Raji (cell line): ENCODE results near the gene HSP90AA1.

Source experiments
- POLR2A ChIP-seq: IDR thresholded peaks from 2 replicates; pipeline ENCODE4 v1.6.1; 2011; ENCODE audit warnings: low read depth, low read length, control low read depth; ENCODE audit not compliant: insufficient read depth

The HSP90AA1 gene

DNA sequence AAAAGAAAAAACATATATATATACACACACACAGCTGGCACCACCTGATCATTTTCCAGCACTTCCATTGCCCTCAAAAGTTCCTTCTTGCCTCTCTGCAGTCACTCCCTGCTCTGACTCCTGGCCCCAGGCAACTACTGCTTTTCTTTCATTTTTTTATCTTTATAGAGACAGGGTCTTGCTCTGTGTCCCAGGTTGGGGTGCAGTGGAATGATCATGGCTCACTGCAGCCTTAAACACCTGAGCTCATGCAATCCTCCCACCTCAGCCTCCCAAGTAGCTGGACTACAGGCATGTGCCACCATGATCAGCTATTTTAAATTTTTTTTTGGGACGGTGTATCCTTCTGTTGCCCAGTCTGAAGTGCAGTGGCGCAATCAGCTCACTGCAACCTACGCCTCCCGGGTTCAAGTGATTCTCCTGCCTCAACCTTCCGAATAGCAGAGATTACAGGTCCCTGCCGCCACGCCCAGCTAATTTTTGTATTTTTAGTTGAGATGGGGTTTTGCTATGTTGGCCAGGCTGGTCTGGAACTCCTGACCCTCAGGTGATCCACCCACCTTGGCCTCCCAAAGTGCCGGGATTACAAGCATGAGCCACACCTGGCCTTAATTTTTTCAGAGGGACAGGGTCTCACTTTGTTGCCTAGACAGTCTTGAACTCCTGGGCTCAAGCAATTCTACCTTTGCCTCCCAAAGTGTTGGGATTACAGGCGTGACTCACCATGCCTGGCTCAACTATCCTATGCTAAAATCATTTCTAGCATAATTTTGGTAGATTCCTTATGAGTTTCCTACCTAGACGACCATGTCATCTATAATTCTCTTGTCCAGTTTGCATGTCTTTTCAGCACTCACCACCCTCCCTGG lies 7.8 kb downstream of the HSP90AA1 start:
- TF ChIP-seq POLR2A = no peak

DNA sequence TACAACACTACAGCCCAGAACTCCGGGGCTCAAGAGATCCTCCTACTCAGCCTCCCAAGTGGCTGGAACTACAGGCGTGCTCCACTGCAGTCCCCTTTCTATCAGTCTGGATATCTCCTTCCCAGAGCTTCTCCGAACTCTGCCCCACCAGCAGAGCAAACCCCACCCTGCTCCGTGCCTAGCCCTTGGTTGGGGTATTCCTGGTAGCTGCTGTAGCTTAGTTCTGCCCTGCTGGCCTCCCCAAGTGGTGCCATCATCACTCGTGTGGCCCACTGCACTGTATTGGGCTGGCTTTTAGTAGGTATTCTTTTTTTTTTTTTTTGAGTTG lies 9.5 kb downstream of the HSP90AA1 start:
- TF ChIP-seq POLR2A = no peak

DNA sequence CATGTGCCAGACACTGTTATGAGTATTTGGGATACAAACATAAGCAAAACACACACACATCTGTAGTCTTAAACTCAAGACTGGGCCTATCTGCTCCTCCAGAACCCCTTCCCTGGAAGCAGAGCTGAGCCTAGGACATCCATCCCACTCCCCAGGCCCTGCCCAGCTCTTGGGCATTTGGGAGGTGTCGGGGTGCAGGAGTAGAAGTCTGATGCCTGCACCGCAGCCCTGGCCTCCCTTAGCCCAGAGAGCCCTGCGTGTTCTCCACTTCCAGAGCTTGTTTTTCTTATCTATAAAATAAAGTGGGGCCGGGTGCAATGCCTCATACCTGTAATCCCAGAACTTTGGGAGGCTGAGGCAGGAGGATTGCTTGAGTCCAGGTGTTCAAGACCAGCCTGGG lies 11.7 kb downstream of the HSP90AA1 start:
- TF ChIP-seq POLR2A = no peak

DNA sequence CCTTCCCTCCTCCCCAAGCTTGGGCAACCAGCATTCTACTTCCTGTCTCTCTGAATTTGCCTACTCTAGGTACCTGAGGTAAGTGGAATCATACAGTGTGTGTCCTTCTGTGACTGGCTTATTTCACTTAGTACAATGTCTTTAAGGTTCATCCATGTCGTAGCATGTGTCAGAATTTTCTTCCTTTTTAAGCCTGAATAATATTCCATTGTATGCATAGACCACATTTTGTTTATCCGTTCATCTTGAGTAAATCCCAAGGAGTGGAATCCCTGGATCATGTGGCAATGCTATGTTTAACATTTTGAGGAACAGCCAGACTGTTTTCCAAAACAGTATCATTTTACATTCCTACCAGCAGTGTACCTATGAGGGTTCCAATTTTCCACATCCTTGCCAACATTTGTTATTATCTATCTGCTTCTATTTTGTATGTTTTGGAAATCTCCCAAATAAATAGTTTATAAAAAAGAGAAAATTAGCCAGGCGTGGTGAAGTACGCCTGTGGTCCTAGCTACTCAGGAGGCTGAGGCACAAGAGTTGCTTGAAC lies 12.4 kb downstream of the HSP90AA1 start:
- TF ChIP-seq POLR2A = no peak

DNA sequence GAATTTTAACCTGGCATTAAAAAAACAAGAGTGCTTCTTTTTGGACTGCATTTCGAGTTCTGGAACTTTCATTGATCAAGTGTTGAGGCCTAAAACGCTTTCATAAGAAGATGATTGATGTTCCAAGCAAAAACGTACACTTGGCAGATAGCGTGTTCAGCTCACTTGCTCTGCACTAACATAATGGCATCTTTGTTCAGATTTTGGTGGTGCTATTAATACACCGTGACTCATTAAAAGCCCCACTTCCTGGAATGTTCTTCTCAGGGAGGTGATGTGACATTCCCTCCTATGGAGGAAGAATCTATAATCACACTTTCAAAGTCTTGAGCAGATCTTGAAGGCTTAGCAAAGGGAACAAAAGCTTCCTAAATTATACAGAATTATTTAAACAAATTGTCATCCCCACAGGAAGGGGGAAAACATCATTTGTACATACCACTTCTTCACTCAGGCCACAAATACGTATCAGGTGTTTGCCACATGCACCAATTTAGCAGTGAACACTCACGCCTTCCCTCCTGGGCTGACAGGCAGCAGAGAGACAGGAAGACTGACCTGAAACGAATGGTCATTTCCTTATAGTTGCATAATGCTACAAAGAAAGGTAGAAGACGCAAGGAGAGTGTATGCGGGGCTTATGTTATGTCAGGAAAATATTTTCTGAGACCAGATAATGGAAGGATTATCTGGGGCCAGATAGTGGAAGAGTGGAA lies 15.4 kb downstream of the HSP90AA1 start:
- TF ChIP-seq POLR2A = no peak

DNA sequence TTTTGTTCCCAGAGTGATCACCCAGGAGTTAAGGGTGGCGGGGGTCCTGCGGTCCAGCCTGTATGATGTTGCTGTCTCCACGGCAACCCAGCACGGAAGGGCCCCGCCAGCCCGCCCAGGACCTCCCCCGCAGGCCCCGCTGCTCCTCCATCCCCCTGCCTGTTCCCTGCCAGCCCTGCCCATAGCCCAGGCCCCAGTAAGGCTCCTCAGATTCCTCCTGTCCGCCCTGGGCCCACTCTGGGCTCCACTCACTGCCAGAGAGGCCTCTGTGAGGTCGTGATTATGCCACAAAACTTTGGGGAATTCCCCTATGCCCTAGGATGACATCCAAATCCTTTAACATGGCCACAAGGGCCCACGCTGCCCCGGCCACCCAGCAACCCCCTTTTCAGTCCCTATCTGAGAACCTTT lies 20.8 kb downstream of the HSP90AA1 start:
- no peak for TF ChIP-seq POLR2A

DNA sequence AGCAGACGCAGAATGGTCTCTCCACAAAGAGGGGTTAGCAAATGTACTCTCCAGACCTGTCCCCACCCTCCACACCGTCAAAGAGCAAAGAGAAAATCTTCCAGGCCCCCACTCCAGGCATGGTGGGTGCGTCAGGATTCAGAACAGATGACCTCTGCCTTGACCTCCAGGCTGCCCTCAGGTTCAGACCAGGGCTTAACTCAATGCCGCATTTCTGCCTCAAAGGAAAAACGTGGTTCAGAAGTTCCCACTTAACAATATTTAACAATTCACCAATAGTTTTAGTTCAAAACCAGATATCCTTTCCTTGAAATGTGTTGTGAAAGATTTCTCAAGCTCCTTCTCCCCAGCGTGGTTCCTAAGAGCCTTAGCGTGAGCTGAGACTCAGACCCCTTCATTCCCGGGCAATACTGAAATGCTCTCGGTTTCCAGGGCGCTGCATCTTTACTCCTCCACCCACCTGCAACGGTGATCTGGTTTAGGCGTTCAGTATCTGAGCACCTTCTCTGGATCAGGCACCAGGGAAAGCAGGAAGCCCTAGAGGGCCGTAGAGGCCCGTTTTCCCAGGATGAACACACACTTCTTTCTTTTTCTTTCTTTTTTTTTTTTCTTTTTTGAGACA lies 22.9 kb downstream of the HSP90AA1 start:
- no peak for TF ChIP-seq POLR2A

DNA sequence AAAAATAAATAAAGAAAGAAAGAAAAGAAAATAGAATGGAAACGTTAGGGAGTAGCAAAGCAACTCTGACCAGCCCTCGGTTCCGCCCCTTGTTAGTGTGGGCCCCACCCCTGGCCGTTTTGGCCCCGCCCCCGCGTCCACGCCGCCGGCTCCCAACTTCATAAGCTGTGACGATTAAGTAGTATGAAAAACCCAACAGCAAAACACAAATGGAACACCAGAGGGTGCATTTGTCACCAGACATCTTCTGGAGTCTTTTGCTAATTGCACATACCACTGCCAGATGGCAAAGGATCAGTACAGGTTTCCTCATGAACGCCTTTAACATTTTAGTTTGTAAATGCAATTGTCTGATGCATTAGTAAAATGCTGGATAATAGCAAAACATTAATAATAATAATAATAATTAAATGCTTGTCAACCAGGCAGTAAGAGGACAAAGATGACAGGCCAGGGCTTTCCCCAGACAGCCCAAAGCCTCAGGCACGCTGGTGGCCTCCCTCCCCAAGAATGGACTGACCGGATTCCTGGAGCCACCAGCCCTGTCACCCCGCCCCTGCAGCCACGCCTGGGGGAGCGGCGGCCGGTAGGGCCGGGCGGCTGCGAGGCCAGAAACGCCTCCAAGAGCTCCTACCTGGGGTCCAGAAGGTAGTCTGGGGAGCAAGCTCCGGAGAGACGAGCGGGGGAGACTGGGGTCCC lies 23.6 kb downstream of the HSP90AA1 start:
- TF ChIP-seq POLR2A = no peak

DNA sequence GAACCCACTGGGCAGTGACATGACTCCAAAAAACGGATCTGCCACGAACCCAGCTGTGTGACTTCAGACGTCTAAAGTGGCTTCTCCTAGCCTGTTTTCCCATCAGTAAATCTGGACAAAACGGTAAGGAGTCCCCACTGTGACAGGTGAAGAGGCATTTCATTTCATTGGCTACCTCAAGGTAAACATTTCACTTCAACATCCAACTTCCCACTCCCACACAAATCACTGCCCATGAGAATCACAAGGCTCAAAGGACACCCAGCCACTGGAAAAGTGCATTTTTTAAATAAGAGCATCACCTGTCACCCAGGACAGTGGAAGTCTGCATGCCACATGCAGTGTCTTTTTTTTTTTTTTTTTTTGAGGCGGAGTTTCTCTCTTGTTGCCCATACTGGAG lies 27.9 kb downstream of the HSP90AA1 start:
- no peak for TF ChIP-seq POLR2A

DNA sequence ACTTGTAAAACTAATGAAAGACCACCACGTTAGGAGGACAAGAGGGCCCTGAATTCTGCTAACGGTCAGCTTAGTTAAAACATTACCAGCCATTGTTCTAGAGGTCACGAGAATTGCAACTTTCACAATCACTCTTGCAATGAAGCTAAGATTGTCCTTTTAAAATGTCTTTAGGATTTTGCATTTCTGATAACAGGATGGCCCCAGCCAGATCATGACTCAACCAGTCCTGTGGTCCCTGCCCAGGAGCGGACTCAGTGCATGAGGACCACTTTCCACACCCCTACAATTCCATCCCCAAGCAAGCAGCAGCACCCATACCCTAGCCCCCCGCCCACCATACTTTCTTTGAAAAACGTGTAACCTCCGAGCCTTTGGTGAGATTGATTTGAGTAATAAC lies 28.7 kb downstream of the HSP90AA1 start:
- no peak for TF ChIP-seq POLR2A

DNA sequence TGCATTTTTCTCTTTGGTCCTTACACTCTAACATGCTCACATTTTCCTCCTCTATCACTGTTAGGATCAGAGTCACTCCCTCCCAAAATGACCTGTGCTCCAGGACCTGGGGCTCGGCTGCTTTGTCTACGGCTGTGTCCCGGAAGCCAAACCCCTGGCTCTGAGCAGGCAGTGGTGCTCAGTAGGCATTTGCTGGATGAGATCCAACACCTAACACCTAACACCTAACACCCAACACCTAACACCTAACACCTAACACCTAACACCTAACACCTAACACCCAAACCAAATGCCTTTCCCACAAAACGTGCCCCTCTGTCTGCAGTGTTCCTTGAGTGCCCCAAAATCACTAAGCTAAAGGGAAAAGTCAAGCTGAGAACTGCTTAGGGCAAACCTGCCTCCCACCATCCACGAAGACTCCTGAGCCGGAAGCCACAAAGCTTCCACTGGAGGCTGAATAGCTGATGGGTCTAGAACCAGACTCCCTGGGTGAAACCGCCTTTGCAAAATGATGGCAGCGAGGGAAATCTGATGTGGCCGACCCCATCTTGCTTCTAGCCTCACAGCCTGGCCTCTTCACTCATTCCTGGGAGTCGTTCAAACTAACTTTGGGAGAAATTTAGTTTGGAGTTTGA lies 29.2 kb downstream of the HSP90AA1 start:
- no peak for TF ChIP-seq POLR2A

DNA sequence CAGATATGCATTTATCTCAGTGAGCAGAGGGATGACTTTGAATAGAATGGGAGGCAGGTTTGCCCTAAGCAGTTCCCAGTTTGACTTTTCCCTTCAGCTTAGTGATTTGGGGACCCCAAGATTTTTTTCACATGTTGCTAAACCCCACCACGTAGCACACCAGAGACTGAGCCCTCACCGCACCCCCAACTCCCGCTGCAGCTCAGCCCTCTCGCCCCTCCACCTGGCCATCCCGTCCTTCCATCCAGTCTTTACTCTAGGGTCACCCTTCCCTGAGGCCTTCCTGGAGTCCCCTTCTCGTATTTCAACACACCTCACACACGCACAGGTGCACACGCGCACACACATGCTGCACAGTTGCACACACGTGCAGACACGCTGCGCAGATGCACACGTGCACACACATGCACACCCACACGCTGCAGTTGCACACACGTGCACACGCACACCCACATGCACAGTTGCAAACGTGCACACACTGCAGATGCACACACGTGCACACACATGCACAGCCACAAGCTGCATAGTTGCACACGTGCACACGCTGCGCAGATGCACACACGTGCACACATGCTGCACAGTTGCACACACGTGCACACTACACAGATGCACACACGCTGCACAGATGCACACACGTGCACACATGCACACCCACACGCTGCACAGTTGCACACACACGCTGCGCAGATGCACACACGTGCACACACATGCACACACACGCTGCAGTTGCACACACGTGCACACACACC lies 30.0 kb downstream of the HSP90AA1 start:
- no peak for TF ChIP-seq POLR2A

DNA sequence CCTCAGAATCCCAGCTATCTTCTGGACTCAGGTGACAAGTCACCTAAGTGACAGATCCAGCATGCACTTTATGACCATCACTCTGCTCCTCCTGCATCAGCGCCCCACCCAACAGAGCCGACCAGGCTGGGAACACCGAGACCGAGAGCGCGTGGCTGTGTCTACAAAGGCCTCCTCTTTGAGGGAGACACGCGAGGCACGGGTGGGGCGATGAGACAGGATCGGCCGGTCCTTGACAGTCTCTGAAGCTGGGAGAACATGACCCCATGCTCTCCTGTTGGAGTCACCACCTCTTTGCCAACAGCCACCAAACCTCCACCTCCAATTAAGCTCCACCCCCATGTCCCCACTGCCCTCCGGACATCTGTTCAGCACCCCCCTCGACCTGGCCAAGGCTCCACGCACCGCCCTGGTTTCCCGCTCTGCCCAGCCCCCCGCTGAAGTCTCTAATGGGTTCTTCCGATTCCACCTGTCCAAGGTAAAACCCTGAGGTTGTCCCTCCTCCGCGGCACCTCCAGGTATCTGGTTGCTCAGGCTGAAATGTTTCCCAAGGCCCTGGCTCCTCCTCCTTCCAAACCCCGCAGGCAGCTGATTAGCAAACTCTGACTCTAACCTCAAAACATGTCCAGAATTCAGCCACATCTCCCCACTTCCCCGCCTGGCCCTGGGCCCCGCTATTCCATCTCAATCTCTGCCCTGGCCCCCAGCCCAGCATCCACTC lies 31.5 kb downstream of the HSP90AA1 start:
- no peak for TF ChIP-seq POLR2A
